Smooth muscle cell (in vitro differentiated cells): Measurements from ENCODE around the gene SCYL1. TPM values are rescaled to one million over a fixed set of nuclear protein-coding genes. Genes with fewer than 3 reads are reported as not detected.

ENCODE experiments used
- DNase-seq: peaks from one replicate; lab custom pipeline; 2025; ENCODE audit not compliant: unreplicated experiment; lab: John Stamatoyannopoulos, UW
- H2AFZ ChIP-seq: fragments of 200-600 bp; sonication (generic); 2 replicates; pipeline ENCODE4 v1.6.0; 2016; ENCODE audit warnings: antibody characterized with exemption, low read depth, mild to moderate bottlenecking
- H3F3A ChIP-seq: fragments of 200-600 bp; sonication (generic); 2 replicates; pipeline ENCODE4 v1.6.0; 2017; ENCODE audit warnings: antibody characterized with exemption, low read depth
- H3K27ac ChIP-seq: fragments of 200-600 bp; sonication (generic); 2 replicates; pipeline ENCODE4 v1.5.1; 2016; ENCODE audit warnings: low read depth, mild to moderate bottlenecking
- H3K27me3 ChIP-seq: fragments of 200-600 bp; sonication (generic); 2 replicates; pipeline ENCODE4 v1.6.1; 2016; ENCODE audit warnings: low read depth, mild to moderate bottlenecking
- H3K36me3 ChIP-seq: fragments of 200-600 bp; sonication (generic); 2 replicates; pipeline ENCODE4 v1.5.1; 2016; ENCODE audit warnings: low read depth
- H3K4me1 ChIP-seq: fragments of 200-600 bp; sonication (generic); 2 replicates; pipeline ENCODE4 v1.5.1; 2016; ENCODE audit warnings: low read depth
- H3K4me2 ChIP-seq: fragments of 200-600 bp; sonication (generic); 2 replicates; pipeline ENCODE4 v1.6.0; 2016; ENCODE audit warnings: mild to moderate bottlenecking
- H3K4me3 ChIP-seq: fragments of 200-600 bp; sonication (generic); 2 replicates; pipeline ENCODE4 v1.5.1; 2016; ENCODE audit warnings: mild to moderate bottlenecking
- H3K79me2 ChIP-seq: fragments of 200-600 bp; sonication (generic); 2 replicates; pipeline ENCODE4 v1.6.0; 2016; ENCODE audit warnings: low read depth, mild to moderate bottlenecking
- H3K9ac ChIP-seq: fragments of 200-600 bp; sonication (generic); 2 replicates; pipeline ENCODE4 v1.6.0; 2016; ENCODE audit warnings: low read depth
- H3K9me3 ChIP-seq: fragments of 200-600 bp; sonication (generic); replicated peaks from 2 replicates; pipeline ENCODE4 v1.5.1; 2016; ENCODE audit warnings: low read depth
- H4K20me1 ChIP-seq: fragments of 200-600 bp; sonication (generic); 2 replicates; pipeline ENCODE4 v1.6.0; 2016; ENCODE audit warnings: low read depth
- CTCF ChIP-seq: fragments of 200-600 bp; sonication (generic); IDR thresholded peaks from 2 replicates; pipeline ENCODE4 v1.5.1; 2017; ENCODE audit warnings: borderline replicate concordance, mild to moderate bottlenecking, antibody characterized with exemption; ENCODE audit not compliant: insufficient read depth, poor library complexity, severe bottlenecking
- WGBS: methylation state at CpG from one replicate; pipeline ENCODE4 v1.1.7; 2016; ENCODE audit warnings: low lambda C conversion rate; 5-methylcytosine and 5-hydroxymethylcytosine counted together
- polyA plus RNA-seq: library from polyadenylated mRNA; unstranded; fragments of >200 nt; fragmentation: Nextera tagmentation; extraction: Ambion mirVana; gene quantifications from 2 replicates; pipeline ENCODE4 v1.2.1, GENCODE V29; 2016
- total RNA-seq: library from RNA; depleted of rRNA; stranded (reverse); fragments of >200 nt; gene quantifications from 2 replicates; pipeline ENCODE4 v1.2.3, GENCODE V29; 2014

SCYL1 gene
- total and polyA plus RNA-seq, 2 experiments from 2014 or later: 66.6 to 123 TPM

GRCh38 chr11:65504674-65505465 lies 20.0 kb upstream of the SCYL1 start:
- no peak overlapping the region for H2AFZ ChIP-seq
- peaks cover 3% of the 10 kb centered on the region for H3K4me1 ChIP-seq
- H3K4me2 ChIP-seq: peak overlapping the region; percentile 94
- peak overlapping the region; percentile 80 for H3K4me3 ChIP-seq
- peaks cover 79% of the 10 kb centered on the region for H3F3A ChIP-seq
- H3K27me3 ChIP-seq: no peaks in the 10 kb centered on the region
- no peaks in the 10 kb centered on the region for H3K9me3 ChIP-seq
- WGBS: 23% methylated on average over 8 of the region's 8 CpGs
- DNase-seq: no peak
- H3K79me2 ChIP-seq: peaks cover 66% of the 10 kb centered on the region
- H3K36me3 ChIP-seq: peaks cover 44% of the 10 kb centered on the region
- TF ChIP-seq CTCF: no peak
- peak overlapping the region; percentile 97 for H3K27ac ChIP-seq
- peaks cover 81% of the 10 kb centered on the region for H4K20me1 ChIP-seq
- peak overlapping the region; percentile 100 for H3K9ac ChIP-seq

- DNase-seq: no peak
- no peaks in the 10 kb centered on the region for H3K27me3 ChIP-seq
- H3K27ac ChIP-seq: peak overlapping the region; percentile 97
- peaks cover 71% of the 10 kb centered on the region for H3F3A ChIP-seq
- peak overlapping the region; percentile 80 for H3K4me3 ChIP-seq
- peaks cover 3% of the 10 kb centered on the region for H3K4me1 ChIP-seq
- H4K20me1 ChIP-seq: peaks cover 72% of the 10 kb centered on the region
- no peak overlapping the region for H2AFZ ChIP-seq
- 47% methylated on average over 12 of the region's 12 CpGs for WGBS
- no peaks in the 10 kb centered on the region for H3K9me3 ChIP-seq
- peak overlapping the region; percentile 100 for H3K9ac ChIP-seq
- TF ChIP-seq CTCF: no peak
- peak overlapping the region; percentile 94 for H3K4me2 ChIP-seq
- peaks cover 44% of the 10 kb centered on the region for H3K36me3 ChIP-seq
- peaks cover 58% of the 10 kb centered on the region for H3K79me2 ChIP-seq
These were observed 19.2 kb upstream of the SCYL1 start for GRCh38 chr11:65505466-65506289.

- peaks cover 3% of the 10 kb centered on the region for H3K4me1 ChIP-seq
- H3K36me3 ChIP-seq: peaks cover 38% of the 10 kb centered on the region
- H3F3A ChIP-seq: peaks cover 64% of the 10 kb centered on the region
- no peaks in the 10 kb centered on the region for H3K27me3 ChIP-seq
- 53% methylated on average over 4 of the region's 4 CpGs for WGBS
- no peaks in the 10 kb centered on the region for H3K9me3 ChIP-seq
- no peak overlapping the region for H2AFZ ChIP-seq
- peak overlapping the region; percentile 80 for H3K4me3 ChIP-seq
- TF ChIP-seq CTCF: no peak
- no peak for DNase-seq
- peak overlapping the region; percentile 100 for H3K9ac ChIP-seq
- H4K20me1 ChIP-seq: peaks cover 66% of the 10 kb centered on the region
- peaks cover 51% of the 10 kb centered on the region for H3K79me2 ChIP-seq
- H3K27ac ChIP-seq: peak overlapping the region; percentile 97
- peak overlapping the region; percentile 94 for H3K4me2 ChIP-seq
These were observed 18.6 kb upstream of the SCYL1 start for GRCh38 chr11:65506290-65506771.
